Neural progenitor cell (in vitro differentiated cells): Measurements from ENCODE around the gene TMEM82. TPM values are rescaled to one million over a fixed set of nuclear protein-coding genes. Genes with fewer than 3 reads are reported as not detected.

Source experiments
- DNase-seq: peaks from one replicate; pipeline ENCODE4 v3.0.0-alpha.2; 2016; ENCODE audit warnings: low spot score
- H2AFZ ChIP-seq: fragments of 200-600 bp; sonication (generic); replicated peaks from 2 replicates; pipeline ENCODE4 v1.6.1; 2016; ENCODE audit warnings: antibody characterized with exemption
- H3F3A ChIP-seq: fragments of 200-600 bp; sonication (generic); 2 replicates; pipeline ENCODE4 v1.6.1; 2016; ENCODE audit warnings: antibody characterized with exemption, low read depth
- H3K27ac ChIP-seq: fragments of 200-600 bp; sonication (generic); 2 replicates; pipeline ENCODE4 v1.5.1; 2016; ENCODE audit warnings: mild to moderate bottlenecking
- H3K27me3 ChIP-seq: fragments of 200-600 bp; sonication (generic); 2 replicates; pipeline ENCODE4 v1.6.1; 2016; ENCODE audit warnings: mild to moderate bottlenecking, moderate library complexity
- H3K36me3 ChIP-seq: fragments of 200-600 bp; sonication (generic); 2 replicates; pipeline ENCODE4 v1.5.1; 2016
- H3K4me1 ChIP-seq: fragments of 200-600 bp; sonication (generic); 2 replicates; pipeline ENCODE4 v1.6.1; 2016; ENCODE audit warnings: mixed run types
- H3K4me2 ChIP-seq: fragments of 200-600 bp; sonication (generic); 2 replicates; pipeline ENCODE4 v1.6.1; 2016
- H3K4me3 ChIP-seq: fragments of 200-600 bp; sonication (generic); 2 replicates; pipeline ENCODE4 v1.5.1; 2016
- H3K79me2 ChIP-seq: fragments of 200-600 bp; sonication (generic); 2 replicates; pipeline ENCODE4 v1.6.1; 2016; ENCODE audit warnings: low read depth
- H3K9ac ChIP-seq: fragments of 200-600 bp; sonication (generic); 2 replicates; pipeline ENCODE4 v1.6.1; 2016
- H3K9me3 ChIP-seq: fragments of 200-600 bp; sonication (generic); 2 replicates; pipeline ENCODE4 v1.5.1; 2016; ENCODE audit warnings: low read depth
- H4K20me1 ChIP-seq: fragments of 200-600 bp; sonication (generic); 2 replicates; pipeline ENCODE4 v1.6.1; 2016; ENCODE audit warnings: low read depth
- H3K27ac Mint-ChIP-seq: 3 replicates; pipeline ENCODE4 v1.8.0; 2021; ENCODE audit warnings: mixed read lengths
- H3K27me3 Mint-ChIP-seq: 2 replicates; pipeline ENCODE4 v1.8.0; 2022; ENCODE audit warnings: low read depth, mild to moderate bottlenecking, inconsistent platforms, moderate library complexity, mixed read lengths; ENCODE audit not compliant: insufficient read depth
- H3K36me3 Mint-ChIP-seq: 3 replicates; pipeline ENCODE4 v1.8.0; 2021; ENCODE audit warnings: mixed read lengths
- H3K4me1 Mint-ChIP-seq: 3 replicates; pipeline ENCODE4 v1.8.0; 2021; ENCODE audit warnings: mixed read lengths
- H3K4me3 Mint-ChIP-seq: 3 replicates; pipeline ENCODE4 v1.8.0; 2021; ENCODE audit warnings: mild to moderate bottlenecking, moderate library complexity, mixed read lengths
- H3K9me3 Mint-ChIP-seq: 3 replicates; pipeline ENCODE4 v1.8.0; 2020; ENCODE audit warnings: mixed read lengths
- CTCF ChIP-seq: fragments of 200-600 bp; sonication (generic); IDR thresholded peaks from 2 replicates; pipeline ENCODE4 v1.5.1; 2017; ENCODE audit warnings: antibody characterized with exemption, mild to moderate bottlenecking
- EZH2 ChIP-seq: fragments of 200-600 bp; sonication (generic); IDR thresholded peaks from 2 replicates; pipeline ENCODE4 v1.6.1; 2017; ENCODE audit warnings: antibody characterized with exemption, mild to moderate bottlenecking, moderate library complexity
- EZH2phosphoT487 ChIP-seq: fragments of 200-600 bp; sonication (generic); IDR thresholded peaks from 2 replicates; pipeline ENCODE4 v1.6.1; 2017; ENCODE audit warnings: antibody characterized with exemption
- total RNA-seq: library from RNA; depleted of rRNA; stranded (reverse); fragments of >200 nt; gene quantifications from 2 replicates; pipeline ENCODE4 v1.2.3, GENCODE V29; 2015; ENCODE audit warnings: low replicate concordance

TMEM82 gene
- total RNA-seq, 1 donor from 2014 or later: not detected

GRCh38 chr1:15734296-15734695 lies 8.0 kb upstream of the TMEM82 start:
- Histone ChIP-seq H3F3A (no peaks in the 10 kb centered on the region), H4K20me1 (no peaks in the 10 kb centered on the region), H3K79me2 (no peaks in the 10 kb centered on the region), H3K9ac (no peak overlapping the region), H3K4me2 (no peak overlapping the region), H3K27me3 (no peaks in the 10 kb centered on the region), H3K9me3 (no peaks in the 10 kb centered on the region), H3K36me3 (no peaks in the 10 kb centered on the region), H3K4me1 (no peaks in the 10 kb centered on the region), H3K4me3 (no peak overlapping the region), H2AFZ (no peak overlapping the region), H3K27ac (no peak overlapping the region)
- H3K36me3 Mint-ChIP-seq: peaks cover 7% of the 10 kb centered on the region
- no peak overlapping the region for H3K27ac Mint-ChIP-seq
- TF ChIP-seq EZH2 (no peak), EZH2phosphoT487 (no peak), CTCF (no peak)
- no peak for DNase-seq
- peaks cover 3% of the 10 kb centered on the region for H3K27me3 Mint-ChIP-seq
- no peak overlapping the region for H3K4me3 Mint-ChIP-seq
- peaks cover 15% of the 10 kb centered on the region for H3K4me1 Mint-ChIP-seq
- no peaks in the 10 kb centered on the region for H3K9me3 Mint-ChIP-seq

- H3K4me1 Mint-ChIP-seq: peaks cover 15% of the 10 kb centered on the region
- H3K9me3 Mint-ChIP-seq: no peaks in the 10 kb centered on the region
- H3K36me3 Mint-ChIP-seq: peaks cover 3% of the 10 kb centered on the region
- H3K79me2 ChIP-seq: no peaks in the 10 kb centered on the region
- H3K4me3 Mint-ChIP-seq: no peak overlapping the region
- no peak for DNase-seq
- no peak overlapping the region for H3K27ac Mint-ChIP-seq
- no peak overlapping the region for H3K4me3 ChIP-seq
- H3K9me3 ChIP-seq: no peaks in the 10 kb centered on the region
- H2AFZ ChIP-seq: no peak overlapping the region
- H3K27me3 ChIP-seq: no peaks in the 10 kb centered on the region
- H3F3A ChIP-seq: peaks cover 3% of the 10 kb centered on the region
- TF ChIP-seq EZH2phosphoT487 (no peak), EZH2 (no peak), CTCF (no peak)
- H4K20me1 ChIP-seq: no peaks in the 10 kb centered on the region
- no peaks in the 10 kb centered on the region for H3K4me1 ChIP-seq
- no peak overlapping the region for H3K9ac ChIP-seq
- peaks cover 3% of the 10 kb centered on the region for H3K27me3 Mint-ChIP-seq
- no peaks in the 10 kb centered on the region for H3K36me3 ChIP-seq
- no peak overlapping the region for H3K27ac ChIP-seq
- no peak overlapping the region for H3K4me2 ChIP-seq
Observed at GRCh38 chr1:15734901-15735300, 7.4 kb upstream of the TMEM82 start.

GRCh38 chr1:15735304-15736037 lies 6.8 kb upstream of the TMEM82 start:
- Mint-ChIP-seq H3K27me3 (peaks cover 3% of the 10 kb centered on the region), H3K36me3 (peaks cover 3% of the 10 kb centered on the region), H3K4me3 (no peak overlapping the region), H3K27ac (no peak overlapping the region), H3K4me1 (peaks cover 15% of the 10 kb centered on the region), H3K9me3 (no peaks in the 10 kb centered on the region)
- H3K27me3 ChIP-seq: no peaks in the 10 kb centered on the region
- H3K4me3 ChIP-seq: no peak overlapping the region
- no peaks in the 10 kb centered on the region for H3K9me3 ChIP-seq
- no peak overlapping the region for H3K9ac ChIP-seq
- H4K20me1 ChIP-seq: no peaks in the 10 kb centered on the region
- no peaks in the 10 kb centered on the region for H3K36me3 ChIP-seq
- no peak for DNase-seq
- TF ChIP-seq EZH2: no peak
- no peak for TF ChIP-seq CTCF
- no peak for TF ChIP-seq EZH2phosphoT487
- H3K27ac ChIP-seq: no peak overlapping the region
- peaks cover 4% of the 10 kb centered on the region for H3F3A ChIP-seq
- no peaks in the 10 kb centered on the region for H3K4me1 ChIP-seq
- H2AFZ ChIP-seq: no peak overlapping the region
- H3K79me2 ChIP-seq: no peaks in the 10 kb centered on the region
- H3K4me2 ChIP-seq: no peak overlapping the region
